ENCODE results near the gene EIF3L.
A peak's percentile ranks its signal among the peaks of the same experiment; 100 is the strongest.

Gene EIF3L

DNA sequence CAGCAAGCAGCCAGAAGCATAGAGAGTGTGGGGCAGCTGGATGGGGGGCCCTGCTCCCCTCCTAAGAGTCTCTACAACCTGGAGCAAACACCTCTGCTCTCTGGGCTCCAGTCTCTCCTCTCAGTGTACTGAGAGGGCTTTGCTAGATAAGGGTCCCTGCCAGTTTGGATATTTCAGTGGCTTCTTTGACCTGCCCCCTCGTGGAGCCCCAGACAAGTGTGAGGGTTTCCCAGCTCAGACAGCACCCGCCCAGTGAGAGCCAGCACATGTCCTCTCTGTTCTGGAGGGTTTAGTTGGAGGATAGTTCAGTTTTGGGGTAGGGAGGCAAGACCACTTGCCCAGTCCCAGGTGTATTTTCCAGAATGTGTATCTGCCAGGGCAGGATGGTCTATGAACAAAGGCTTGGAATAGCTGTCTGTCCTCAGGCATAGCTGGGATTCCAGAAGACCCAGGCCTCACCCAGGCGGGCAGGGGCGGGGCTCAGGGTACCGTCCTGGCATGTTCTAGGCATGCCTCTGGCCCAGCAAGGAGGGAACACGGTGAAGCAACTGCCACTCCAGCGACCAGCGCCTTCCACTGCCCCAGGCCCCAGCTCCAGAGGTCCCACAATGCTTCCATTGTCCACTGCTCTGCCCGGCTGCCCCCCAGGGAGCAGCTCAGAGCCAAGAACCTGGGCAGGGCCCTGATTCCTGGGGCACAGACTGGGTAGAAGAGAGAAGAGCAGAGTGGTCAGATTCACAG, 49.4 kb downstream of the EIF3L start:
- TF ChIP-seq, protein P1, sequence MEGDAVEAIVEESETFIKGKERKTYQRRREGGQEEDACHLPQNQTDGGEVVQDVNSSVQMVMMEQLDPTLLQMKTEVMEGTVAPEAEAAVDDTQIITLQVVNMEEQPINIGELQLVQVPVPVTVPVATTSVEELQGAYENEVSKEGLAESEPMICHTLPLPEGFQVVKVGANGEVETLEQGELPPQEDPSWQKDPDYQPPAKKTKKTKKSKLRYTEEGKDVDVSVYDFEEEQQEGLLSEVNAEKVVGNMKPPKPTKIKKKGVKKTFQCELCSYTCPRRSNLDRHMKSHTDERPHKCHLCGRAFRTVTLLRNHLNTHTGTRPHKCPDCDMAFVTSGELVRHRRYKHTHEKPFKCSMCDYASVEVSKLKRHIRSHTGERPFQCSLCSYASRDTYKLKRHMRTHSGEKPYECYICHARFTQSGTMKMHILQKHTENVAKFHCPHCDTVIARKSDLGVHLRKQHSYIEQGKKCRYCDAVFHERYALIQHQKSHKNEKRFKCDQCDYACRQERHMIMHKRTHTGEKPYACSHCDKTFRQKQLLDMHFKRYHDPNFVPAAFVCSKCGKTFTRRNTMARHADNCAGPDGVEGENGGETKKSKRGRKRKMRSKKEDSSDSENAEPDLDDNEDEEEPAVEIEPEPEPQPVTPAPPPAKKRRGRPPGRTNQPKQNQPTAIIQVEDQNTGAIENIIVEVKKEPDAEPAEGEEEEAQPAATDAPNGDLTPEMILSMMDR (IDR thresholded peaks at IDR 0.05; ENCODE audit: insufficient read depth, low read length, missing control alignments): no peak
- DNase-seq (ENCODE audit: low read depth, low spot score): no peak
- ChIA-PET POLR2A (interaction anchor here (3.1 kb wide), 1 partner anchor 11 kb away, joined by 14 read pairs; no protein-coding TSS in a partner anchor), CTCF (interaction anchor here (0.7 to 7.6 kb wide), 6 partner anchors 8 to 60 kb away, joined by 3 to 103 read pairs (median 8); no protein-coding TSS in a partner anchor)
- no peak overlapping the region for H3K4me3 ChIP-seq (ENCODE audit: low read depth, low read length)

DNA sequence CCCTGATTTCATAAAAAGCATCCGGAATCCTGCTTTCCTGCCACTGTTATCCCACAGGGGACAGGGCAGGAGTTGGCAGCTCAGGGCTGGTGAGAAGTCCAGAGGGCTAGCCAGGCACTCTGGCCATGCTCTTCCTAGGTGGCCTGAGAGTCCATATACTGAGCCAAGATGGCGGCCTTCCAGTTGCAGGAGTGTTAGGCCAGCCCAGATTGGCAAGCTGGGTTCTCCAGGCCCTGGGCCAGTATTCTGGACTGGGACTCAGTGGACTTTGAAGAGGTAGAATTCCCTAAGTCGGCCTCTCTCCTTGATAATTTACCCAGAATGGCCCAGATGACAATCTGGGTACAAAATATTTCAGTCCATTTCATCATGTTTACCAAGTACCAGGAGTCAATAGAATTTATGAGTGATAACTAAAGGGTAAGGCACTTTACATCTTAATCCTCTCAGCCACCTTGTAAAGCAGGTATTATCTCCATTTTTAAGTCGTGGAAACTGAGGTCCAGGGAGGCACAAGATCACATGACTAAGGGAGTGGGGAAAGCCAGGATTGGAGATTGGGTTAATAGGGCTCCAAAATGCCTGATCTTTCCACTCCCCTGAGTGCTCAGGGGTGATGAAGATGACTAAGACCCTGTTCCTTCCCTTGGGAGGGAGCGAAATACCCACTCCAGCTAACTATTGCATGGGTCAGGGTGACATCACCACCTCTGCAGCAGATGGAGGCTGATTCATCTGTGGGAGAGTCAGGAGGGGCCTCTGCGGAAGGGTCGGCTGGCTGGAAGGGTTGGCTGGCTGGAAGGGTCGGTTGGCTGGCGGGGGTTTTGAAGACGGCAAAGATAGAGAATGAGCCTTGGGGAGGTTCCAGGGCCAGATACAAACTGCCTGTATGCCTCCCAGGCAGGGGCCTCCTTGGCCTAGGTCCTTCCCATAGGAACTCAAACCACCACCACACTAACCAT, 55.6 kb downstream of the EIF3L start:
- CTCF ChIA-PET: interaction anchor here (1.0 to 17.8 kb wide), 10 partner anchors 8 to 88 kb away, joined by 3 to 159 read pairs (median 5); no protein-coding TSS in a partner anchor
- DNase-seq (ENCODE audit: low read depth, low spot score): peak; percentile 90
- peak overlapping the region; percentile 80 for H3K4me3 ChIP-seq (ENCODE audit: low read depth, low read length)
- POLR2A ChIA-PET: interaction anchor here (0.7 to 2.1 kb wide), 5 partner anchors 9 to 199 kb away, joined by 3 to 8 read pairs (median 5); partner anchors contain the start of genes C22orf23 and POLR2F
- TF ChIP-seq, protein P1 (IDR thresholded peaks at IDR 0.05; ENCODE audit: insufficient read depth, low read length, missing control alignments): no peak

DNA sequence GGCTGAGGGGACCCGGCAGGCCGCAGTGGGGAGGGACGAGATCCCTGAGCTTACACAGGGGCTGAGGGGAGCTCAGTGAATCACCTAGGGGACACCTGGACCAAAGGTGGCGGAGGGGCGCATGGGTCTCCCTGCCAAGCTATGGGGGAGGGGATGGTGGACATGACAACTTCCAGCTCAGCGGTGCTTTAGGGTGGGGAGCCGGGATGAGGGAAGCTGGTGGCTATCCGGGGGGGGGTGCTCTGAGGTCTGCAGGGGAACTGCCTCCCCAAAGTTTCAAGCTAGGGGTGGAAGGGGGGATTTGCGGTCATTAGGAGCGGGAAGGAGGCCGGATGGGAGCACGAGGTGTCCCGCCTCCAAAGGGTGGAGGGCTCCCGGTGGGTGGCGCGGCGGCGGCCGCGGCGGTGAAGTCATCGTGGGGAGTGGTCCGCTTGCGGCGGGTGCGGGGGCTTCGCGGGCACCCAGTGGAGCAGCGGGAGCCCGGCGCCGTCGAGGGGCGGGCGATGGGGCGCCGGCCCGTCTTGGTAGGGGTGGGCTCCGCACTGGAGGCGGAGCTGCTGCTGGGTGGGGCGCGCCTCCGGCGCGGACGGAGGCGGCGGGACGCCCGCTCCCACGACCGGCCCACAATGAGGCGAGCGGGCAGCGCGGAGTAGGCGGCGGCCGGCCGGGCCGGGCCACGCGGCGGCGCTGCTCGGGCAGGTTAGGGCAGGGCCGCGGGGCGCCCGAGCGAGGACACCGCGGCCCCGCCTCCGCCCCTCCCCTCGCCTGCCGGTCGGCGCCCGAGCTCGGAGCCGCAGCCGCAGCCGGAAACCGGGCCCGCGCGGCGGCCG, 56.5 kb downstream of the EIF3L start, which contains the start of gene MICALL1:
Gene MICALL1, plus strand, starts transcription at position 764 of the 830 bp plus-strand sequence. CDS start 126 bp downstream, outside the sequence.
- POLR2A ChIA-PET: interaction anchor here (0.7 to 2.1 kb wide), 6 partner anchors 10 to 200 kb away, joined by 3 to 8 read pairs (median 4); partner anchors contain the start of genes C22orf23 and POLR2F
- no peak for DNase-seq (ENCODE audit: low read depth, low spot score)
- peak within 1 kb of the TSS; percentile 80 for H3K4me3 ChIP-seq (ENCODE audit: low read depth, low read length)
- TF ChIP-seq, protein P1 (IDR thresholded peaks at IDR 0.05; ENCODE audit: insufficient read depth, low read length, missing control alignments): no peak
- CTCF ChIA-PET: interaction anchor here (1.0 to 17.8 kb wide), 12 partner anchors 9 to 88 kb away, joined by 3 to 159 read pairs (median 4); no protein-coding TSS in a partner anchor

DNA sequence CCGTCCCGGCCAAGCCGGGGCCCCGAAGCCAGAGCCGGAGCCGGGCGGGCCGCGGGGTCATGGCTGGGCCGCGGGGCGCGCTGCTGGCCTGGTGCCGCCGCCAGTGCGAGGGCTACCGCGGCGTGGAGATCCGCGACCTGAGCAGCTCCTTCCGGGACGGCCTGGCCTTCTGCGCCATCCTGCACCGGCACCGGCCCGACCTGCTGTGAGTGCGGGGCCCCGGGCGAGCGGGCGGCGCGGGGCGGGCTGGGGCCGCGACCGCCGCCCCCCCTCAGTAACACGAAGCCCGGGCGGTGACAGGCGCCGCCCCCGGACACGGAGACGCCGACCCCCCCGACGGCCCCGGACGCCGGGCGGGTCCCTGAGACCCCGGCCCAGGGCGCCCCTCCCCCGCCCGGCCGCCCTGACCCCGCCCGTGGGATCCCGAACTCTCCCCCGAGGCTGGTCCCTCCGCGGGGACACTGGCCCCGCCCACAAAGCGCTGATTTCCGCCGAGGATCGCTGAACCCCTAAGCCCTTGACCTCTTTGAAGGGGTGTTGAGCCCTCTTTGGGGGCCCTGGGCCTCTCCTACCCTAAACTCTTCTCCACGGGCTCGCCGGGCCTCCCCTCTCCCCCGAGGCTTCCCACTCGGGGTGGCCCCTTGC, 57.3 kb downstream of the EIF3L start:
- H3K4me3 ChIP-seq (ENCODE audit: low read depth, low read length): peak overlapping the region; percentile 80
- CTCF ChIA-PET: interaction anchor here (1.0 to 17.8 kb wide), 11 partner anchors 8 to 89 kb away, joined by 3 to 159 read pairs (median 5); no protein-coding TSS in a partner anchor
- TF ChIP-seq, protein P1 (IDR thresholded peaks at IDR 0.05; ENCODE audit: insufficient read depth, low read length, missing control alignments): no peak
- POLR2A ChIA-PET: interaction anchor here (0.8 to 2.1 kb wide), 4 partner anchors 10 to 20 kb away, joined by 3 to 8 read pairs (median 6); no protein-coding TSS in a partner anchor
- DNase-seq (ENCODE audit: low read depth, low spot score): no peak

Data from AG04449 (cell line).